ENCODE results near the gene CMSS1.
A peak's percentile ranks its signal among the peaks of the same experiment; 100 is the strongest.

Gene CMSS1

DNA sequence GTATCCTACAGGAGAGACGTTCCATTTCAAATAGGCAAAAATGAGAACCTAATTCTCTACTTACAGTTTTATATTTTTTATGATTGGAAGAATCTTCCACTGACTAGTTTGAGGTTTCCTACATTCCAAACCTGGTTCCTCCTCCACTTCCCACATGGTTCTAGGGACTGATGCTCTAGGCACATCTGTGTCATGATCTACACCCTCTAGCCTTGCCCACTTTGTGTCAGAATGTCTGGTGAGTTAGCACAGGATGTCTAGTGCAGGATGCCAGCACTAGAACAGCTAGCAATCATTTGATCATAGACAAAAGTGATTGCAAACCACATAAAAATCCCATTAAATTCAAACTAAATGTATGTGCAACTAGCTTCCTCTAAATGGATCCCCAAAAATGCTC lies 323.3 kb downstream of the CMSS1 start:
- Mint-ChIP-seq H3K4me1 (no peaks in the 10 kb centered on the region), H3K4me3 (no peak overlapping the region), H3K27ac (no peak overlapping the region), H3K27me3 (no peaks in the 10 kb centered on the region), H3K9me3 (peaks cover 6% of the 10 kb centered on the region), H3K36me3 (peaks cover 23% of the 10 kb centered on the region)
- no peak for ATAC-seq (ENCODE audit: low read depth)
- no peak for DNase-seq (ENCODE audit: low spot score in 2 of 2)

DNA sequence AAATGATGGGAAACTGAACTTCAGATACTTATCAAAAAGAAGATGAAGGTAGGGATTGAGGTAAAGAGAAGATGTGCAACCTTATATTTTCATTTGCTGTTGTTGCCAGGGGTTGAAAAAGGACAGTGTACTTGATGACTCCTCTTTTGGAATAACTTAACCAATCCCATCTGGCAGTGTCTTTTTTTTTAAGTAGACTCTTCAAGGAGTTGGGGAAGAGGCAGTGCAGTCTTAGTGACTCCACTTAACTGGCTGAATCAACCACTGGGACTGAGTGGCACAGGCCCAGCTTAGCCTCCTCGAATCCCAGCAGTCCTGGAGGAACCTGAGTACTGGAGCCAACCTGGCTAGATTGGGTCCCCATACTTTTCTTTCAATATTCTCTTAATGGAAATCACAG lies 323.9 kb downstream of the CMSS1 start:
- Mint-ChIP-seq H3K4me3 (no peak overlapping the region), H3K36me3 (peaks cover 20% of the 10 kb centered on the region), H3K9me3 (peaks cover 5% of the 10 kb centered on the region), H3K27me3 (no peaks in the 10 kb centered on the region), H3K4me1 (no peaks in the 10 kb centered on the region), H3K27ac (no peak overlapping the region)
- ATAC-seq (ENCODE audit: low read depth) (no peak), DNase-seq (ENCODE audit: low spot score in 2 of 2) (no peak)

- ATAC-seq (ENCODE audit: low read depth) (no peak), DNase-seq (ENCODE audit: low spot score in 2 of 2) (no peak)
- H3K27me3 Mint-ChIP-seq: no peaks in the 10 kb centered on the region
- H3K9me3 Mint-ChIP-seq: peaks cover 5% of the 10 kb centered on the region
- peaks cover 3% of the 10 kb centered on the region for H3K4me1 Mint-ChIP-seq
- H3K36me3 Mint-ChIP-seq: peaks cover 24% of the 10 kb centered on the region
- H3K27ac Mint-ChIP-seq: no peak overlapping the region
- H3K4me3 Mint-ChIP-seq: no peak overlapping the region
Measured at GRCh38 chr3:100144255-100144866, 326.7 kb downstream of the CMSS1 start.

DNA sequence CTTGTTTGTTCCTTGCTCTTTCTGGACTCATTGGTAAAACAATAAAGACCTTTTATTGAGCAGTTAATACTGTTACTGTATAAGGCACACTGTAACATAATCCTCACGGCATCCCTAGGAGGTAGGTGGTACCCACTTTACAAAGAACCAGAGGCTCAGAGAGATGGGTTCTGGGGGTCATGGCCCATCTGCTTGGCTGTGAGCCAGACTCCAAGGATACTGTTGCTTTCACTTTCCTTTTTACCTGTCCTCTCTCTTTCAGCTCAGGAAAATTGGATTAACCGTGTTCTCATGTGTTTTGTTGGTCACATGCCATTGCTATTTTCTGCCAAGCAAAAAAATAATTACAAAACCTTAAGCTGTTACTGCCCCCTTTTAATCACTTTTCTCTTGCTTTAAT lies 331.5 kb downstream of the CMSS1 start:
- ATAC-seq (ENCODE audit: low read depth) (no peak), DNase-seq (ENCODE audit: low spot score in 2 of 2) (no peak)
- no peak overlapping the region for H3K4me3 Mint-ChIP-seq
- H3K36me3 Mint-ChIP-seq: peaks cover 31% of the 10 kb centered on the region
- H3K27me3 Mint-ChIP-seq: no peaks in the 10 kb centered on the region
- H3K4me1 Mint-ChIP-seq: peaks cover 5% of the 10 kb centered on the region
- H3K9me3 Mint-ChIP-seq: no peaks in the 10 kb centered on the region
- H3K27ac Mint-ChIP-seq: peak overlapping the region; percentile 21

DNA sequence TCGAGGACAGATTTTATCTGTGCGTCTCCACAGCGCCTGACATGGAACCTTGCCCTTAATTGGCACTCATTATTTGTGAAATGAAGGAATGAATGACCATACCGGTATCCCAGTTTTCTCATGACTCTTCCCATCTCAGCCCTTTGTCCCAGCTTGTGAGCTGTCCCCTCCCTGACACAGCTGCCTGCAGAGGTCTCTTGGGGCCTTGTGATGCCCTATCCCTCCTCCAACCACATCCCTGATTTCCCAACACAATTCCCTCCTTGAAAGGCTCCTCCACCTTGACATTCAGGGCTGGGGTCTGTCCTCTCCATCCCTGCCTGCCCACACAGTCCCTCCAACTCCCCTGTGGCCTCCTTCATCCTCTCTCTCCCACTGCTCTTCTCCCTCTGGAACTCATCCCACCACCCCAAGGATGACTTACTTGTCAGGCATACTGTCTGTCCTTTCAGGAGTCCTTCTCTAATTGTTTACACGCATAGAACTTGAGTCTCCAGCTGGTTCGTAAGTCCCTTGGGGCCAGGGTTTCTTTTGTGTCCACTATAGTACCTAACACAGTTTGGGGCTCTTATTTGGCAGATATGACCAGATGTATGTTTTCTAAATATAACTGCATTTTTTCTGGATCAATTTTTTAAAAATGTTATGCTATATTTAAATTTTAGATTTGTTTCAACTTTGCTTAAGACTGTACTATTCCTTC lies 332.2 kb downstream of the CMSS1 start:
- H3K36me3 Mint-ChIP-seq: peaks cover 31% of the 10 kb centered on the region
- ATAC-seq (ENCODE audit: low read depth) (no peak), DNase-seq (ENCODE audit: low spot score in 2 of 2) (no peak)
- H3K4me1 Mint-ChIP-seq: peaks cover 5% of the 10 kb centered on the region
- no peaks in the 10 kb centered on the region for H3K9me3 Mint-ChIP-seq
- no peak overlapping the region for H3K27ac Mint-ChIP-seq
- H3K4me3 Mint-ChIP-seq: no peak overlapping the region
- H3K27me3 Mint-ChIP-seq: no peaks in the 10 kb centered on the region

GRCh38 chr3:100150473-100150872 lies 332.8 kb downstream of the CMSS1 start:
- H3K4me1 Mint-ChIP-seq: peaks cover 5% of the 10 kb centered on the region
- H3K27me3 Mint-ChIP-seq: no peaks in the 10 kb centered on the region
- peaks cover 5% of the 10 kb centered on the region for H3K9me3 Mint-ChIP-seq
- peaks cover 37% of the 10 kb centered on the region for H3K36me3 Mint-ChIP-seq
- H3K27ac Mint-ChIP-seq: no peak overlapping the region
- ATAC-seq (ENCODE audit: low read depth) (no peak), DNase-seq (ENCODE audit: low spot score in 2 of 2) (no peak)
- H3K4me3 Mint-ChIP-seq: no peak overlapping the region

DNA sequence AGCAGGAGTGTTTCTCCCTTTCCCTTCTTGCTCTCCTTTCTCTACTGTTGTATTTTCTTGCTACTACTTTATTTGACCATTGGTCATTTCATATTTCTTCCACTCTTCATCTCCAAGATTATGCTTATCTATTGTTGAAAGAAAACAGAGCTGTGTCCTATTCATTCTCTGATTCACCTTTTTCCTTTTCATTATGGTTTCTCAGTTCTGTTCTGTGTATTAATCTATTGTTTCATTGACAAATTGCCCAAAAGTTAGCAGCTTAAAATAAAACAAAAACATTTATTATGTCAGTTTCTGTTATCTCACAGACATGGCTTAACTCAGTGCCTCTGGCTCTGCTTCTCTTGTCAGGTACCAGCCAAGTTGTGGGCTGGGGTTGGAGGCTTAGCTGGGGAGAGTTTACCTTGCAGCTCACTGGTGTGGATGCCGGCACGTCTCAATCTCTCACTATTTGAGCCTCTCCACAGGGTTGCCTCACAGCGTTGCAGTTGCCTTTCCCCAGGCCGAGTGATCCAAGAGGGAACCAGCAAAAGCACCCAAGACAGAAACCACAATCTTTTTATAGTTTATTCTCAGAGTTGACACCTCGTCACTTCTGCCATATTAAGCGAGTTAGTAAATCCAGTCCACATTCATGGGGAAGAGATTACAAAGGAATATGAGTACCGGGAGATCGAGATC lies 333.5 kb downstream of the CMSS1 start:
- no peak overlapping the region for H3K4me3 Mint-ChIP-seq
- ATAC-seq (ENCODE audit: low read depth) (no peak), DNase-seq (ENCODE audit: low spot score in 2 of 2) (no peak)
- H3K27ac Mint-ChIP-seq: no peak overlapping the region
- H3K27me3 Mint-ChIP-seq: no peaks in the 10 kb centered on the region
- H3K9me3 Mint-ChIP-seq: peaks cover 5% of the 10 kb centered on the region
- peaks cover 5% of the 10 kb centered on the region for H3K4me1 Mint-ChIP-seq
- H3K36me3 Mint-ChIP-seq: peaks cover 35% of the 10 kb centered on the region

GRCh38 chr3:100154171-100154570 lies 336.5 kb downstream of the CMSS1 start:
- ATAC-seq (ENCODE audit: low read depth): no peak

DNA sequence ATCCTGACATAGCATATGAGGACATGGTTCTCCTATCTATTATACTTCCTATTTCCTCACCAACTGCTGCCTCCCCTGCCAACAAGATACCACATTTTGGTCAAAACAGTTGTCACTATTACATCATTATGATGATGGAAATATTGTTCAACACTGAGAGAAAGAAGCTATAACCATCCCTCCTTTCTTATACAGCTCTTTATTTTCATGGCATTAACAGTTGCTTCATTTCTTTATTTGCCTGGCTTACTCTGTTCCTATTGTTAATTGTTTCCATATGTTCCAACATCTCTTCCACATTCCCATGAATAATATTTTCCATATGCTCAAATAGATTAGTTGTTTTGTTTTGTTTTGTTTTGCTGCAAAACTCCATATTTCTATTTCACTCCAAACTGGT lies 337.5 kb downstream of the CMSS1 start:
- H3K27me3 Mint-ChIP-seq: no peaks in the 10 kb centered on the region
- no peak overlapping the region for H3K4me3 Mint-ChIP-seq
- H3K36me3 Mint-ChIP-seq: peaks cover 34% of the 10 kb centered on the region
- H3K27ac Mint-ChIP-seq: no peak overlapping the region
- peaks cover 9% of the 10 kb centered on the region for H3K9me3 Mint-ChIP-seq
- DNase-seq (ENCODE audit: low spot score in 2 of 2) (no peak), ATAC-seq (ENCODE audit: low read depth) (no peak)
- no peaks in the 10 kb centered on the region for H3K4me1 Mint-ChIP-seq

More at GRCh38 chr3:100154171-100154570, 336.5 kb downstream of the CMSS1 start:
- no peak overlapping the region for H3K4me3 Mint-ChIP-seq
- H3K36me3 Mint-ChIP-seq: peaks cover 39% of the 10 kb centered on the region
- H3K4me1 Mint-ChIP-seq: peaks cover 2% of the 10 kb centered on the region
- H3K27me3 Mint-ChIP-seq: no peaks in the 10 kb centered on the region
- H3K9me3 Mint-ChIP-seq: peaks cover 9% of the 10 kb centered on the region
- H3K27ac Mint-ChIP-seq: no peak overlapping the region
- no peak for DNase-seq (ENCODE audit: low spot score in 2 of 2)

- H3K4me1 Mint-ChIP-seq: no peaks in the 10 kb centered on the region
- no peaks in the 10 kb centered on the region for H3K27me3 Mint-ChIP-seq
Measured at GRCh38 chr3:100155590-100155989, 337.9 kb downstream of the CMSS1 start.

DNA sequence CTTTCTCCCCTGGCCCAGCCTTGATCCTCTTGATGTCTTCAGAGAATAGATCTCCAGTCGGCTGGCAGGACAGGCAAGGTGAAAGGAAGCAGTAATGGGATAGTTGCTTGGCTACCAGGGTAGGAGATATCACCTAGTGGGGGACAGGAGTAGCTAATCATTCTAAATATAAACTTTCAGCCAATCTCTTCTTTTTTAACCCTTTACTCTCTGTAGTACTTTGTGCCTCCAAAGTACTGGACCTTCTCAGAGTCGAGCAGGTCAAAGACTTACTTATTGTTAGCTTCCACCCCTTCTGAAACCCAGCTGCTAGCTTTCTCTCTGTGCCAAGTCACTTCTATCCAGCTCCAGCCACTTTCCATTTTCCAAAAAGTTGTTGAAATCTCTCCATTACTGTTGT lies 340.0 kb downstream of the CMSS1 start:
- peaks cover 24% of the 10 kb centered on the region for H3K36me3 Mint-ChIP-seq
- no peak overlapping the region for H3K27ac Mint-ChIP-seq
- no peaks in the 10 kb centered on the region for H3K27me3 Mint-ChIP-seq
- H3K4me1 Mint-ChIP-seq: no peaks in the 10 kb centered on the region
- no peak for ATAC-seq (ENCODE audit: low read depth)
- no peak overlapping the region for H3K4me3 Mint-ChIP-seq
- no peak for DNase-seq (ENCODE audit: low spot score in 2 of 2)
- H3K9me3 Mint-ChIP-seq: peaks cover 9% of the 10 kb centered on the region

More at GRCh38 chr3:100155590-100155989, 337.9 kb downstream of the CMSS1 start:
- Mint-ChIP-seq H3K36me3 (peaks cover 36% of the 10 kb centered on the region), H3K27ac (no peak overlapping the region), H3K9me3 (peaks cover 9% of the 10 kb centered on the region), H3K4me3 (no peak overlapping the region)
- DNase-seq (ENCODE audit: low spot score in 2 of 2) (no peak), ATAC-seq (ENCODE audit: low read depth) (no peak)

- DNase-seq (ENCODE audit: low spot score in 2 of 2) (no peak), ATAC-seq (ENCODE audit: low read depth) (no peak)
- no peaks in the 10 kb centered on the region for H3K4me1 Mint-ChIP-seq
- peaks cover 18% of the 10 kb centered on the region for H3K36me3 Mint-ChIP-seq
- H3K27me3 Mint-ChIP-seq: no peaks in the 10 kb centered on the region
- peaks cover 9% of the 10 kb centered on the region for H3K9me3 Mint-ChIP-seq
- no peak overlapping the region for H3K27ac Mint-ChIP-seq
- no peak overlapping the region for H3K4me3 Mint-ChIP-seq
Measured at GRCh38 chr3:100158918-100159330, 341.3 kb downstream of the CMSS1 start.

- Mint-ChIP-seq H3K4me1 (no peaks in the 10 kb centered on the region), H3K36me3 (peaks cover 20% of the 10 kb centered on the region), H3K27me3 (no peaks in the 10 kb centered on the region), H3K9me3 (peaks cover 9% of the 10 kb centered on the region), H3K27ac (no peak overlapping the region), H3K4me3 (no peak overlapping the region)
- ATAC-seq (ENCODE audit: low read depth) (no peak), DNase-seq (ENCODE audit: low spot score in 2 of 2) (no peak)
Measured at GRCh38 chr3:100159331-100160153, 341.9 kb downstream of the CMSS1 start.

- peaks cover 15% of the 10 kb centered on the region for H3K36me3 Mint-ChIP-seq
- ATAC-seq (ENCODE audit: low read depth): no peak
- H3K27me3 Mint-ChIP-seq: no peaks in the 10 kb centered on the region
- no peak overlapping the region for H3K27ac Mint-ChIP-seq
- H3K9me3 Mint-ChIP-seq: peaks cover 4% of the 10 kb centered on the region
- no peaks in the 10 kb centered on the region for H3K4me1 Mint-ChIP-seq
- no peak for DNase-seq (ENCODE audit: low spot score in 2 of 2)
- H3K4me3 Mint-ChIP-seq: no peak overlapping the region
Measured at GRCh38 chr3:100160521-100160920, 342.9 kb downstream of the CMSS1 start.

Measured in memory B cell (primary cell).